OCI-LY1 (cell line): ENCODE measurements around the gene CLSTN2.

Experiments
- H2AFZ ChIP-seq: fragments of 200-600 bp; sonication (generic), shearing (Covaris generic); 2 replicates; pipeline ENCODE4 v1.6.0; 2014; ENCODE audit warnings: antibody characterized with exemption, mild to moderate bottlenecking, low read length
- H3F3A ChIP-seq: fragments of 200-600 bp; sonication (generic), shearing (Covaris generic); 2 replicates; pipeline ENCODE4 v1.6.0; 2014; ENCODE audit warnings: mild to moderate bottlenecking, antibody characterized with exemption, low read length, moderate library complexity; ENCODE audit not compliant: insufficient read depth
- H3K27ac ChIP-seq: fragments of 200-600 bp; sonication (generic); 2 replicates; pipeline ENCODE4 v1.5.1; 2014; ENCODE audit warnings: low read length, mixed run types, mild to moderate bottlenecking, low read depth; ENCODE audit not compliant: poor library complexity, severe bottlenecking
- H3K27me3 ChIP-seq: fragments of 200-600 bp; sonication (generic); 2 replicates; pipeline ENCODE4 v1.6.0; 2014; ENCODE audit warnings: antibody characterized with exemption, mild to moderate bottlenecking, low read length, moderate library complexity; ENCODE audit not compliant: insufficient read depth
- H3K36me3 ChIP-seq: fragments of 200-600 bp; sonication (generic); 2 replicates; pipeline ENCODE4 v1.6.1; 2014; ENCODE audit warnings: mild to moderate bottlenecking, antibody characterized with exemption, low read length, moderate library complexity, mixed read lengths; ENCODE audit not compliant: insufficient read depth
- H3K4me1 ChIP-seq: fragments of 200-600 bp; sonication (generic); 2 replicates; pipeline ENCODE4 v1.5.1; 2014; ENCODE audit warnings: mild to moderate bottlenecking, low read length, moderate library complexity; ENCODE audit not compliant: insufficient read depth, severe bottlenecking
- H3K4me2 ChIP-seq: fragments of 200-600 bp; sonication (generic), shearing (Covaris generic); 2 replicates; pipeline ENCODE4 v1.6.1; 2014; ENCODE audit warnings: low read length
- H3K4me3 ChIP-seq: fragments of 200-600 bp; sonication (generic); 2 replicates; pipeline ENCODE4 v1.5.1; 2014; ENCODE audit warnings: low read length, low read depth, mild to moderate bottlenecking, mixed read lengths; ENCODE audit not compliant: poor library complexity, severe bottlenecking
- H3K79me2 ChIP-seq: fragments of 200-600 bp; shearing (Covaris generic); 2 replicates; pipeline ENCODE4 v1.6.1; 2016; ENCODE audit warnings: mixed run types, low read length, mixed read lengths; ENCODE audit not compliant: insufficient read depth
- H3K9ac ChIP-seq: fragments of 200-600 bp; sonication (generic), shearing (Covaris generic); 2 replicates; pipeline ENCODE4 v1.6.1; 2014; ENCODE audit warnings: mild to moderate bottlenecking, low read length, mixed read lengths
- H3K9me2 ChIP-seq: fragments of 200-600 bp; sonication (generic), shearing (Covaris generic); 2 replicates; pipeline ENCODE4 v1.6.1; 2014; ENCODE audit warnings: low read depth, mild to moderate bottlenecking, low read length, mixed read lengths
- H3K9me3 ChIP-seq: fragments of 200-600 bp; shearing (Covaris generic); 2 replicates; pipeline ENCODE4 v1.6.1; 2014; ENCODE audit warnings: low read length, mixed read lengths
- H4K20me1 ChIP-seq: fragments of 200-600 bp; sonication (generic), shearing (Covaris generic); 2 replicates; pipeline ENCODE4 v1.6.0; 2016; ENCODE audit warnings: mild to moderate bottlenecking, low read length; ENCODE audit not compliant: insufficient read depth
- EZH2 ChIP-seq: fragments of 200-600 bp; sonication (generic), shearing (Covaris generic); IDR thresholded peaks from 2 replicates; pipeline ENCODE4 v1.8.0; 2017; ENCODE audit warnings: borderline replicate concordance, mixed run types, mild to moderate bottlenecking, antibody characterized with exemption, low read length, moderate library complexity, mixed read lengths
- TF ChIP-seq, protein P1 (sequence below): fragments of 200-600 bp; sonication (generic), shearing (Covaris generic); IDR thresholded peaks from 2 replicates; pipeline ENCODE4 v1.5.1; 2017; ENCODE audit warnings: mild to moderate bottlenecking, antibody characterized with exemption, low read length, moderate library complexity, mixed read lengths

The CLSTN2 gene

GRCh38 chr3:140205598-140205997, 270.6 kb downstream of the CLSTN2 start:
- Histone ChIP-seq H4K20me1 (no peaks in the 10 kb centered on the region), H3K27me3 (no peaks in the 10 kb centered on the region), H3K9me2 (no peaks in the 10 kb centered on the region), H3K9ac (no peak overlapping the region), H2AFZ (no peak overlapping the region), H3K79me2 (no peaks in the 10 kb centered on the region), H3K4me1 (no peaks in the 10 kb centered on the region), H3F3A (no peaks in the 10 kb centered on the region), H3K36me3 (no peaks in the 10 kb centered on the region), H3K4me2 (no peak overlapping the region), H3K27ac (no peak overlapping the region), H3K4me3 (no peak overlapping the region), H3K9me3 (no peaks in the 10 kb centered on the region)
- TF ChIP-seq EZH2: no peak
- TF ChIP-seq, protein P1, sequence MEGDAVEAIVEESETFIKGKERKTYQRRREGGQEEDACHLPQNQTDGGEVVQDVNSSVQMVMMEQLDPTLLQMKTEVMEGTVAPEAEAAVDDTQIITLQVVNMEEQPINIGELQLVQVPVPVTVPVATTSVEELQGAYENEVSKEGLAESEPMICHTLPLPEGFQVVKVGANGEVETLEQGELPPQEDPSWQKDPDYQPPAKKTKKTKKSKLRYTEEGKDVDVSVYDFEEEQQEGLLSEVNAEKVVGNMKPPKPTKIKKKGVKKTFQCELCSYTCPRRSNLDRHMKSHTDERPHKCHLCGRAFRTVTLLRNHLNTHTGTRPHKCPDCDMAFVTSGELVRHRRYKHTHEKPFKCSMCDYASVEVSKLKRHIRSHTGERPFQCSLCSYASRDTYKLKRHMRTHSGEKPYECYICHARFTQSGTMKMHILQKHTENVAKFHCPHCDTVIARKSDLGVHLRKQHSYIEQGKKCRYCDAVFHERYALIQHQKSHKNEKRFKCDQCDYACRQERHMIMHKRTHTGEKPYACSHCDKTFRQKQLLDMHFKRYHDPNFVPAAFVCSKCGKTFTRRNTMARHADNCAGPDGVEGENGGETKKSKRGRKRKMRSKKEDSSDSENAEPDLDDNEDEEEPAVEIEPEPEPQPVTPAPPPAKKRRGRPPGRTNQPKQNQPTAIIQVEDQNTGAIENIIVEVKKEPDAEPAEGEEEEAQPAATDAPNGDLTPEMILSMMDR: no peak

DNA sequence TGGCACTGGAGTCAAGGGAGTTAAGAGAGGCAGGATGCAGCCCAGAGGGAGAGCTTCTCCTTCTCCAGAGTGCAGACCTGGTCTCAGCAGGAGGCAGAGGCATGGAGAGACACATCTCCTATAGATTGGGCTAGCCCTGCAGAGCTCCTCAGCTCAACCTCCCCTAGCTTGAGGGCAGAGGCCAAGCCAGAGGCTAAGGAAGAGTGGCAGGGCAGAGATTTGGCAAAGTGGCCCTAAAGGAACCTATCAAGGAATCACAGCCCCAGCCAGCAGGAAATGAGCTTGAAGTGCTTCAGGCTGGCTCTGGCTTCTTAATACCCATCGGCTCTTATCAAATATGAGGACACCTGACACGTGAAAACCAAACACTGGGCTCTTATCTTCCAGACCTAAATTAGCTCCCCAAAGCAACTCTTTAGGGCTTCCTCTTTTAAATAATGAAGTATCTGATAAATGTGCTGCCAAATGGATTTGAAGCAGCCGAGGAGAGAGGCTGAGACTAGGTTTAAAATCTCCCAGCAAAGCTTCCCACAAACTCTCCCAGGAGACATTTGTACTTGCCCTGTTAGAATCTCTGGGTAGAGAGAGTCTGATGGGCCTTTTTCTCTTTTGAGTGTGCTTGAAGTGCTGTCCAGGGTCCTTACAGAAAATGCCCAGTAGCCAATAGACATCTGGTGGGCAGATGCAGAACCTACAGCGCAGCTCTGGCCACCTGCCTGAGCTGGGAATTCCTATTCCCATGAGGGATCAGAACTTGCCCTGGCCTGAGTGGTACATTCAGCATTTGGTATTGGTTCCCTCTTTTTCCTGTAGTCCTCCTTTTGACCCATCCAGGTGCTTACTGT, 271.4 kb downstream of the CLSTN2 start:
- no peaks in the 10 kb centered on the region for H3K4me1 ChIP-seq
- H2AFZ ChIP-seq: no peak overlapping the region
- H4K20me1 ChIP-seq: no peaks in the 10 kb centered on the region
- no peaks in the 10 kb centered on the region for H3K9me2 ChIP-seq
- H3K4me3 ChIP-seq: no peak overlapping the region
- H3K27me3 ChIP-seq: no peaks in the 10 kb centered on the region
- no peaks in the 10 kb centered on the region for H3F3A ChIP-seq
- H3K36me3 ChIP-seq: no peaks in the 10 kb centered on the region
- TF ChIP-seq EZH2: no peak
- TF ChIP-seq, protein P1: no peak
- no peak overlapping the region for H3K4me2 ChIP-seq
- no peak overlapping the region for H3K27ac ChIP-seq
- no peaks in the 10 kb centered on the region for H3K79me2 ChIP-seq
- no peak overlapping the region for H3K9ac ChIP-seq
- no peaks in the 10 kb centered on the region for H3K9me3 ChIP-seq

GRCh38 chr3:140207541-140207940, 272.6 kb downstream of the CLSTN2 start:
- H4K20me1 ChIP-seq: no peaks in the 10 kb centered on the region
- H3F3A ChIP-seq: no peaks in the 10 kb centered on the region
- no peak overlapping the region for H2AFZ ChIP-seq
- H3K9ac ChIP-seq: no peak overlapping the region
- no peaks in the 10 kb centered on the region for H3K27me3 ChIP-seq
- H3K4me2 ChIP-seq: no peak overlapping the region
- H3K4me1 ChIP-seq: no peaks in the 10 kb centered on the region
- no peaks in the 10 kb centered on the region for H3K9me3 ChIP-seq
- H3K4me3 ChIP-seq: no peak overlapping the region
- no peaks in the 10 kb centered on the region for H3K79me2 ChIP-seq
- no peaks in the 10 kb centered on the region for H3K36me3 ChIP-seq
- no peaks in the 10 kb centered on the region for H3K9me2 ChIP-seq
- TF ChIP-seq, protein P1: no peak
- TF ChIP-seq EZH2: no peak
- no peak overlapping the region for H3K27ac ChIP-seq
